SK-N-MC (cell line): ENCODE measurements around the gene CD46.

Experiments used
- DNase-seq: peaks from one replicate; pipeline ENCODE4 v3.0.0-alpha.2; 2011; ENCODE audit warnings: low read depth, low spot score
- H3K27ac ChIP-seq: fragments of 200-600 bp; sonication (generic); 2 replicates; pipeline ENCODE4 v1.5.1; 2016; ENCODE audit warnings: mixed run types
- H3K36me3 ChIP-seq: fragments of 200-600 bp; sonication (generic); 2 replicates; pipeline ENCODE4 v1.6.1; 2017; ENCODE audit warnings: antibody characterized with exemption, low read length, mixed read lengths; ENCODE audit not compliant: insufficient read depth
- H3K4me3 ChIP-seq: fragments of 200-600 bp; sonication (generic); 2 replicates; pipeline ENCODE4 v1.5.1; 2016
- H3K9ac ChIP-seq: fragments of 200-600 bp; sonication (generic); 2 replicates; pipeline ENCODE4 v1.8.0; 2017; ENCODE audit warnings: mixed run types, mixed read lengths; ENCODE audit not compliant: insufficient read length
- H3K9me3 ChIP-seq: fragments of 200-600 bp; sonication (generic); 2 replicates; pipeline ENCODE4 v1.6.1; 2017; ENCODE audit warnings: low read depth, mild to moderate bottlenecking, antibody characterized with exemption, low read length, moderate library complexity, mixed read lengths
- EZH2 ChIP-seq: fragments of 200-600 bp; sonication (generic); IDR thresholded peaks from one replicate; pipeline ENCODE4 v1.6.1; 2017; ENCODE audit warnings: antibody characterized with exemption
- FOXP2 ChIP-seq: optimal IDR thresholded peaks from 2 replicates; pipeline ENCODE3; 2011; ENCODE audit warnings: mild to moderate bottlenecking, moderate library complexity; ENCODE audit not compliant: insufficient read depth; ENCODE audit errors: extremely low read length, control extremely low read depth
- POLR2AphosphoS5 ChIP-seq: IDR thresholded peaks from 2 replicates; pipeline ENCODE4 v1.6.1; 2012; ENCODE audit warnings: mild to moderate bottlenecking, low read depth, low read length, borderline replicate concordance

The CD46 gene

DNA sequence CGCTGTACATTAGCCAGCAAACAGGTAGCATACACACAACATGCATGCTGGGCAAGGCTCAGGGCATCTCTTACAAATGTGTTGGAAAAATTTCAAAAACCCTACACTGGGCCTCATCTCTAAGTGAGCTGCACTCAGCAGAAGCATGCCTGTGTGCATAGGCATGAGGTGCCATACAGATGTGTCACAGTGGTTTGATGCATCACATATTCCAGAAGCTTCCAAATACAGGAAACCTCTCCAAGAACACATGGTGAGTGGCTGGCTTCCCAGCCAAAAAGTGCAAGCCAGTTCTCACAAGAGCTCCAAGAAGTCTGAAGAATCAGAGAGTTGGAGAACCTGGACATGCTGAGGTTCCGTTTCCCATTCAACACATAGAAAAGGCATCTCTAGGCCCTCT, 58.3 kb downstream of the CD46 start:
- Histone ChIP-seq H3K9ac (no peak overlapping the region), H3K4me3 (no peak overlapping the region), H3K9me3 (no peaks in the 10 kb centered on the region), H3K27ac (no peak overlapping the region), H3K36me3 (no peaks in the 10 kb centered on the region)
- no peak for DNase-seq
- no peak for TF ChIP-seq POLR2AphosphoS5
- no peak for TF ChIP-seq EZH2
- no peak for TF ChIP-seq FOXP2

DNA sequence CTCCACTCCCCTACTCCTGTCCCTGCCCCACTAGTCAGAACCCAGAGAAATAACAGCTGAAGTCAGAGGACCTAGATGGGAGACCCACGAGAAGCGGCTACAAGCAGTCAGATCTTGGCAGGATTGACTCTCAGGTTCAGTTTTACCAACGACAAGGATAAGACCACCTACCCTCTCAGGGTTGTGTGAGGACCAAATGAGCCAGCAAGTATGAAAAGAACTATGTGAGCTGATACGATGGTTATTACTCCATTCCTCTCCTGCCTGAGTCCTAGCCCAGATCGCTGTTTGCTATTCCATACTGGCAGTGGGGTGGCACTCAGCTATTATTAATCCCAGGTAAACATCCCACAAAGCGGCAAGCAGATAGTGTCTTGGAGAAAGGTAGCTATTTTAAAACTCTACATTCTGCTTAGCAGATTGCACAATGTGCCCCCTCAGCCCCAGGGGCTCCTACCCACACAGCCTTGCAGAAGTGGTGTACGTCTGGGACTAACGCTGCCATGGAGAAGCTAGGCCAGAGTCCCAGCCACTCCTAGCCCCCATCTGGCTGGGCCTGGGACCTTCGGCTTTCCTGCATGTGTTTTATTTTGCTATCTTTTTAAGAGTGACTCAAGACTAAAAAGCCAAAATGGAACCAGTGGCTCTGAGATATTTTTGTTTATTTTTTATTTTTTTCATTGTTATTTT, 58.9 kb downstream of the CD46 start:
- Histone ChIP-seq H3K9me3 (no peaks in the 10 kb centered on the region), H3K9ac (no peak overlapping the region), H3K36me3 (no peaks in the 10 kb centered on the region), H3K27ac (no peak overlapping the region), H3K4me3 (no peak overlapping the region)
- TF ChIP-seq EZH2 (no peak), FOXP2 (no peak), POLR2AphosphoS5 (no peak)
- DNase-seq = no peak

DNA sequence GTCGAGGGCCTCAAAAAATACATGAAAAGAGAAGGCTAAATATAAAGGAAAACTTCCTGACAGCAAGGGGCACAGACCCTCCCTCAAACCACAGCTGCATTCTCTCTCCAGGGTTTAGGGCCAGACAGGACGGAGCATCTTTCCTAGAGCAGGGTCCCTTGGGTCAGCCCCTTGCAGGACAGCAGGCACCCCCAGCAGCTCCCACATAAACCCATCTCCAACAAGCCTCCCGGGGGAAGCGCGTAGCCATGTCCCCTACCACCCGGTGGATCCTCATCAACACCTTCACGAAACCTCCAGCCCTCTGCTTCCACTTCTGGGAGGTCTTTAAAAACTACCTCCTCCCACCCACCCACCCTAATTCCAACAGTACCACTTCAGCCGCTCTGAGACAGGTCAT, 59.5 kb downstream of the CD46 start:
- H3K4me3 ChIP-seq = no peak overlapping the region
- DNase-seq = no peak
- no peak for TF ChIP-seq FOXP2
- TF ChIP-seq EZH2 = no peak
- TF ChIP-seq POLR2AphosphoS5 = no peak
- no peak overlapping the region for H3K9ac ChIP-seq
- no peaks in the 10 kb centered on the region for H3K36me3 ChIP-seq
- no peaks in the 10 kb centered on the region for H3K9me3 ChIP-seq
- H3K27ac ChIP-seq = no peak overlapping the region

DNA sequence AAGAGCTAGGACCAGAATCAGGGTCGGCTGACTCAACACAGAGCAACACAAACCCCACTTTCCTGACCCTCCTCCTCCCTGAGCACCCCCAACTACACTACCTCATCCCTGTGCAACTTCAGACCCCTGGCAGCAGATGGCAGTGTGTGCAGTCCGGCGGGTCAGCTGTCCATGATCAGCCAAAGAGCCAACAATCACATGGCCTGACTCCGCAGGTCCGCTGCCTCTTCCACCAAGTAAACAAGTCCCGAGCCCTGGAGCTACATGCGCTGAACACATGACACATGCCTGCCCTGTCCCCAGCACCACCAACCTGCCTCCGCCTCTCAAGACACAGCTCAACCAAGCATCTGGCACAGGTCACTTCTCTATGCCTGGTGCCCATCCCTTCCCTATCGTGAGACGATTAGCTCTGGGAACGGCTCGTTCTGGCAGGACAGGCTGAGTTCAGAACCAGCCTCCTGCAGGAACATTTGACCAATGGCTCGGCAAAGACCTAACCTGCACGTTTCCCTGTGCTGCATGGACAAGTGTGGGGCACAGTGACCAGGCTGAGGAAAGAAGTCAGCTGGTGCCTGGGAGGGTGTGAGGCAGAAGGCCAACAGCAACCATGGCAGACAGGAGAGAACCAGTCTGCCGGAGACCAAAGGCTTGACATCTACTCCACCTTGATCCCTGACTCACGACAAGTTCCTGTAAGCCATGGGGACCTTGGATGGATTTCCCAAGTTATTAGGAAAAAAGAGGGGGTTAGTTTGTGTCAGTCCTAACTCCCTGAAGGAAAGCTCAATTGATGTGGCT, 60.3 kb downstream of the CD46 start:
- Histone ChIP-seq H3K36me3 (no peaks in the 10 kb centered on the region), H3K9ac (no peak overlapping the region), H3K9me3 (no peaks in the 10 kb centered on the region), H3K27ac (no peak overlapping the region), H3K4me3 (no peak overlapping the region)
- no peak for DNase-seq
- TF ChIP-seq FOXP2 (no peak), POLR2AphosphoS5 (no peak), EZH2 (no peak)

DNA sequence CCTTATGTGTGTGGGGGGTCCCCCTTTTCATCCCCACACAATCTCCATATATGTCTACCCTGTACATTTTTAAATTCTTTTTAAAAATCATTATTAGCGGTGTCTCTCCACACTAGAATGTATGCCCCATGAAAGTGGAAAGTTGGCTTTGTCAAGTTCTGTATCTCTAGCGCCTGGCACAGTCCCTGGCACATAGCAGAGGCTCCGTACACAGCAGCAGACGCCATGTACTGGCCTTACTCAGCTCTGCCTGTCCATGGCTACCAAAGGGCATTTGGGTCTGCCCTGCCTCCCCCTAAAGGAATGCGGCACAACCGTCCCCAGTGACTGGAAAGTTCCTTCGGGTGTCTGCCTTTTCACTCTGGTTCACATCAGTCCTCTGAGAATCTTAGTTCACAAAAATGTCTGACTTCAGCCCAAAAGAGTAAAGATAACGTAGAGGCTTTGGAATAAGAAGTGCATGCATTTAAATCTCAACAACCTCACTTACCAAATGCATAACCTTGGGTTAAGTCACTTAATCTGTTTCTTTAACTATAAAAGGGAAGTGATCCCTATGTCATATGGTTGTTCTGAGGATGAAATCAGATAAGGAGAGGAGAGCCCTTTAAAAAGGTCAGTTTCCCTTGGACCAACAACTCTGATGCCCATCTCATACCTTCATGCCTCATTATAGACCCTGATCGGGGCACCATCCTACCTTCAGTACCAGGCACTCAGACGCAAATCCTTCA, 61.1 kb downstream of the CD46 start:
- TF ChIP-seq POLR2AphosphoS5 = no peak
- TF ChIP-seq FOXP2 = no peak
- no peak for TF ChIP-seq EZH2
- Histone ChIP-seq H3K27ac (no peak overlapping the region), H3K9ac (no peak overlapping the region), H3K36me3 (no peaks in the 10 kb centered on the region), H3K9me3 (no peaks in the 10 kb centered on the region), H3K4me3 (no peak overlapping the region)
- no peak for DNase-seq

DNA sequence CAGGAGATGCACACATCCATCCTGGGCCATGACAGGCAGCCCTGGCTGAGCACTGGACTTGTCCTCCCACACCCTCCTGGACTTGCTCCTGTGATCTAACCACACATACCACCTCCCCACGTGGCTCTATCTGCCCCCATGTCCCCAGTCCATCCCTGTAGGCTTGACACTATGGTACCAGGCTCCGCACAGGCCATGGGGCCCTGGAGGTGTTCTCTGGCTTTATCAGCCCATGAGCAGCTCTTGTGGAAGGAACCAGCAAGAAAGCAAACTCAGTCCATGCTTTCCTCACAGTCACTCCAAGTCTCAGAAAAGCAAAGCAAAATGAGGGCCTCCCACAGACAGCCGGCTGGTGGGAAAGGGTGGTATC, 61.6 kb downstream of the CD46 start:
- H3K4me3 ChIP-seq = no peak overlapping the region
- TF ChIP-seq EZH2 (no peak), FOXP2 (no peak), POLR2AphosphoS5 (no peak)
- no peaks in the 10 kb centered on the region for H3K36me3 ChIP-seq
- H3K9ac ChIP-seq = no peak overlapping the region
- no peak for DNase-seq
- H3K9me3 ChIP-seq = no peaks in the 10 kb centered on the region
- no peak overlapping the region for H3K27ac ChIP-seq

DNA sequence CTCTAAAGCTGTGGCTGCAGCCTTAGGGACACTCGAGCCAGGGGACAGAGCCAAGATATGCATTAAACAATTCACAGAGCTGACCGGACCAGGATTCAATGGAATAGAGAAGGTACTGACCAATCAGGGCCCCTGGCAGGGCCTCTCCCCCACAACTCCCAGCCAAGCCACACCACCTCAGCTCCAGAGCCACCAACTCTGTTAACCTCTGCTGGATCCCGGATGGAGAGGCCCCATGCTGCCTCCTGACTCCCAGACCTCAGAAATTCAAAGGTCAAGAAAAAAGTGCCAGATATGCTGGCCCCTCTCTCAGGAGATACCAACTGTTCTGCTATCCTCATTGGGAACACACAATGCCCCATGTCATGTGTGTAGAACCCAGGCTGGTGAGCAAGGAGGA, 62.1 kb downstream of the CD46 start:
- Histone ChIP-seq H3K9me3 (no peaks in the 10 kb centered on the region), H3K9ac (no peak overlapping the region), H3K4me3 (no peak overlapping the region), H3K27ac (no peak overlapping the region), H3K36me3 (no peaks in the 10 kb centered on the region)
- DNase-seq = no peak
- TF ChIP-seq EZH2 (no peak), FOXP2 (no peak), POLR2AphosphoS5 (no peak)

DNA sequence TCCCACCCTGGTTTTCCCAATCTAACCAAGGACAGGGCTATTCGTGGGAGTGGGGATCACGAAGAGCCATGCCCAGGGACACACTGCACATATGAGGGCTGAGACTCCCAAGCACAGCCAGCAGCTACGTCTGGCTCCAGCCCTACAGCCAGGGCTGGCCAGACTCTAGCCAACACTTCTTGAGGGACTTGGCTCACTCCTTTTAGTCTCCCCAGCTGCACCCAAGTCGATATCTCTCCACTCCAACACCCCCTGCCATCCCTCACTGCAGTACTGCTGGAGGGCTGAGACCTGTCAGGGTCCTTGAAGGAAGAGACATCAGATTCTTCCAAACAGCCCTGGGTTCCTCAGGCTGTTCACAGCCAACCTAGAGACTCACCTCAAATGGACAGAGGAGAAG, 62.6 kb downstream of the CD46 start:
- no peak overlapping the region for H3K9ac ChIP-seq
- H3K4me3 ChIP-seq = no peak overlapping the region
- no peak overlapping the region for H3K27ac ChIP-seq
- TF ChIP-seq POLR2AphosphoS5 (no peak), EZH2 (no peak), FOXP2 (no peak)
- DNase-seq = no peak
- H3K9me3 ChIP-seq = no peaks in the 10 kb centered on the region
- no peaks in the 10 kb centered on the region for H3K36me3 ChIP-seq

DNA sequence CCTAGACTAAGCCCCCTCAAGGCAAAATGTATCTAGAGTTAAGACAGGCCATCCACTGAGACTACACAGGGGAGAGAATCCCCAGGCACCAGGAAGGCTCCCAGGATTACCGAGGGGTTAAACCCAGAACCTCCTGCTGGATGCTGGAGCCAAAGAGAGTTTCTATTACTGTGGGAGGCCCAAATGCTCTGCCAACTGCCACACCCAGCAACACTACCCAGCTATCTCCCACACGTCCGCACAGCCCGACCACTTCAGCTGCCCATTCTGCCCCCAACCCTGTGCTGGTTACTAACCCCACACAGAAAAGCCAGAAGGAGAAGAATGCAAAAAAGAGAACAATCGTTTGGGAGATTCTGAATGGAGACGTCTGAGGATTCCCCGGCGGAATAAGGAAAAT, 63.6 kb downstream of the CD46 start:
- H3K36me3 ChIP-seq = no peaks in the 10 kb centered on the region

More for the DNA sequence above, 63.6 kb downstream of the CD46 start:
- no peak for DNase-seq
- Histone ChIP-seq H3K9me3 (no peaks in the 10 kb centered on the region), H3K4me3 (no peak overlapping the region), H3K27ac (no peak overlapping the region), H3K9ac (no peak overlapping the region)
- TF ChIP-seq FOXP2 (no peak), EZH2 (no peak), POLR2AphosphoS5 (no peak)
